ENCODE measurements around the gene WWOX. TPM values are rescaled to one million over a fixed set of nuclear protein-coding genes. Genes with fewer than 3 reads are reported as not detected.
A peak's percentile ranks its signal among the peaks of the same experiment; 100 is the strongest.

Gene WWOX
- total RNA-seq, 1 experiment from 2014 or later = 5.3 TPM

GRCh38 chr16:78230832-78231231, 131.4 kb downstream of the WWOX start:
- in situ Hi-C loops (cut with HindIII; ENCODE audit: low pct_unique_long_range_greater_than_20kb, low sequenced_read_pairs) = no loop called here
- DNase-seq (ENCODE audit: low read depth, low spot score) = no peak

GRCh38 chr16:78235168-78235800, 135.8 kb downstream of the WWOX start:
- DNase-seq (ENCODE audit: low read depth, low spot score) = peak; percentile 73
- in situ Hi-C loops (cut with HindIII; ENCODE audit: low pct_unique_long_range_greater_than_20kb, low sequenced_read_pairs) = no loop called here

GRCh38 chr16:78235876-78236275, 136.4 kb downstream of the WWOX start:
- in situ Hi-C loops (cut with HindIII; ENCODE audit: low pct_unique_long_range_greater_than_20kb, low sequenced_read_pairs) = no loop called here
- DNase-seq (ENCODE audit: low read depth, low spot score) = no peak

- DNase-seq (ENCODE audit: low read depth, low spot score) = no peak
- in situ Hi-C loops (cut with HindIII; ENCODE audit: low pct_unique_long_range_greater_than_20kb, low sequenced_read_pairs) = no loop called here
These were observed 138.4 kb downstream of the WWOX start for GRCh38 chr16:78237841-78238240.

- in situ Hi-C loops (cut with HindIII; ENCODE audit: low pct_unique_long_range_greater_than_20kb, low sequenced_read_pairs) = no loop called here
- no peak for DNase-seq (ENCODE audit: low read depth, low spot score)
These were observed 141.2 kb downstream of the WWOX start for GRCh38 chr16:78240459-78241222.

- no peak for DNase-seq (ENCODE audit: low read depth, low spot score)
- in situ Hi-C loops (cut with HindIII; ENCODE audit: low pct_unique_long_range_greater_than_20kb, low sequenced_read_pairs) = no loop called here
These were observed 142.8 kb downstream of the WWOX start for GRCh38 chr16:78242239-78242630.

GRCh38 chr16:78244131-78244895, 144.9 kb downstream of the WWOX start:
- DNase-seq (ENCODE audit: low read depth, low spot score) = no peak
- in situ Hi-C loops (cut with HindIII; ENCODE audit: low pct_unique_long_range_greater_than_20kb, low sequenced_read_pairs) = no loop called here

- in situ Hi-C loops (cut with HindIII; ENCODE audit: low pct_unique_long_range_greater_than_20kb, low sequenced_read_pairs) = no loop called here
These were observed 147.1 kb downstream of the WWOX start for GRCh38 chr16:78246559-78246958.

GRCh38 chr16:78249056-78249455, 149.6 kb downstream of the WWOX start:
- in situ Hi-C loops (cut with HindIII; ENCODE audit: low pct_unique_long_range_greater_than_20kb, low sequenced_read_pairs) = no loop called here
- no peak for DNase-seq (ENCODE audit: low read depth, low spot score)

More at GRCh38 chr16:78246559-78246958, 147.1 kb downstream of the WWOX start:
- DNase-seq (ENCODE audit: low read depth, low spot score) = no peak

GRCh38 chr16:78249832-78250231, 150.4 kb downstream of the WWOX start:
- DNase-seq (ENCODE audit: low read depth, low spot score) = no peak
- in situ Hi-C loops (cut with HindIII; ENCODE audit: low pct_unique_long_range_greater_than_20kb, low sequenced_read_pairs) = no loop called here

GRCh38 chr16:78251115-78251514, 151.7 kb downstream of the WWOX start:
- in situ Hi-C loops (cut with HindIII; ENCODE audit: low pct_unique_long_range_greater_than_20kb, low sequenced_read_pairs) = no loop called here
- DNase-seq (ENCODE audit: low read depth, low spot score) = no peak

GRCh38 chr16:78252757-78253156, 153.3 kb downstream of the WWOX start:
- DNase-seq (ENCODE audit: low read depth, low spot score) = no peak
- in situ Hi-C loops (cut with HindIII; ENCODE audit: low pct_unique_long_range_greater_than_20kb, low sequenced_read_pairs) = no loop called here

- in situ Hi-C loops (cut with HindIII; ENCODE audit: low pct_unique_long_range_greater_than_20kb, low sequenced_read_pairs) = no loop called here
- DNase-seq (ENCODE audit: low read depth, low spot score) = no peak
These were observed 155.4 kb downstream of the WWOX start for GRCh38 chr16:78254841-78255240.

- no peak for DNase-seq (ENCODE audit: low read depth, low spot score)
- in situ Hi-C loops (cut with HindIII; ENCODE audit: low pct_unique_long_range_greater_than_20kb, low sequenced_read_pairs) = no loop called here
These were observed 157.4 kb downstream of the WWOX start for GRCh38 chr16:78256686-78257375.

- in situ Hi-C loops (cut with HindIII; ENCODE audit: low pct_unique_long_range_greater_than_20kb, low sequenced_read_pairs) = no loop called here
- no peak for DNase-seq (ENCODE audit: low read depth, low spot score)
These were observed 157.9 kb downstream of the WWOX start for GRCh38 chr16:78257376-78257728.

GRCh38 chr16:78258375-78259065, 159.1 kb downstream of the WWOX start:
- in situ Hi-C loops (cut with HindIII; ENCODE audit: low pct_unique_long_range_greater_than_20kb, low sequenced_read_pairs) = no loop called here
- DNase-seq (ENCODE audit: low read depth, low spot score) = no peak

GRCh38 chr16:78259873-78260272, 160.4 kb downstream of the WWOX start:
- in situ Hi-C loops (cut with HindIII; ENCODE audit: low pct_unique_long_range_greater_than_20kb, low sequenced_read_pairs) = no loop called here
- no peak for DNase-seq (ENCODE audit: low read depth, low spot score)

- in situ Hi-C loops (cut with HindIII; ENCODE audit: low pct_unique_long_range_greater_than_20kb, low sequenced_read_pairs) = no loop called here
- no peak for DNase-seq (ENCODE audit: low read depth, low spot score)
These were observed 165.2 kb downstream of the WWOX start for GRCh38 chr16:78264642-78265041.
